ENCODE measurements around the gene OR13C2. TPM values are rescaled to one million over a fixed set of nuclear protein-coding genes. Genes with fewer than 3 reads are reported as not detected.

The OR13C2 gene
- total and polyA plus RNA-seq, 2 donors from 2014 or later: not detected

DNA sequence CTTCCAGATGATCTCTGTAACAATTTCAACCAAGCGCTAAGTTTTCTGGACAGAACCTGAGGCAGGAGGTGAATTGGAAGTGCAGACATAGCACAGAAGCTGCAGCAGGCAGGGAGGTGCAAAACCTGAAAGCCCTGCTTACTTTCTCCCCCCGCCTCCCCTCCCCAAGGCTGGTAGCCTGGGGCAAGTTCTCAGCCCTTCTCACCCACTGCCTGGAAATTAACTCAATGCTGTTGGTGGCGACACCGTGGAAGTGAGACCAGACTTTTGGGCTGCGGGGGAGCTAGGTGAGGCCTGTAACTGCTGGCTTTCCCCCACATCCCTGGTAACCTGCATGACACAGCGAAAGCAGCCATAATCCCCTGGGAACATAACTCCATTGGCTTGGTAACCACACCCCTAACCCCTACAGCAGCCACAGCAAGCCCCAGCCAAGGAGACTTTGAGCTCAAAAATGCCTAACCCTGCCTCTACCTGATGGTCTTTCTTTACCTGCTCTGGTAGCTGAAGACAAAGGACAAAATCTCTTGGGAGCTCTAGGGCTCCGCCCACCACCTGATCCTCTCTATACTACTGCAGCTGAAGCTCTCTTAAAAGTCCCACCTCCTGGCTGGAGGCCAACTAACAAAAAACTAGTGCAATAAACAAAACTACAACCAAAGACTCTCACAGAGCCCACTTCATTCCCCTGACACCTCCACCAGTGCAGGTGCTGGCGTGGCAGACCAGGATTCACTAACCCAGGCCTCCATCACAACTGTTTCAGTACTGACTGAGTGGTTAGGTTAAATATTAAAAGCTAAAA lies 48.4 kb downstream of the OR13C2 start:
- H3K27me3 ChIP-seq (ENCODE audit: control insufficient read depth, insufficient read depth, low read length): no peaks in the 10 kb centered on the region
- H3K4me1 ChIP-seq (ENCODE audit: control insufficient read depth in 2 of 3, insufficient read depth in 2 of 3, low read depth in 1 of 3, low read length in 3 of 3): no peaks in the 10 kb centered on the region
- TF ChIP-seq, protein P1, sequence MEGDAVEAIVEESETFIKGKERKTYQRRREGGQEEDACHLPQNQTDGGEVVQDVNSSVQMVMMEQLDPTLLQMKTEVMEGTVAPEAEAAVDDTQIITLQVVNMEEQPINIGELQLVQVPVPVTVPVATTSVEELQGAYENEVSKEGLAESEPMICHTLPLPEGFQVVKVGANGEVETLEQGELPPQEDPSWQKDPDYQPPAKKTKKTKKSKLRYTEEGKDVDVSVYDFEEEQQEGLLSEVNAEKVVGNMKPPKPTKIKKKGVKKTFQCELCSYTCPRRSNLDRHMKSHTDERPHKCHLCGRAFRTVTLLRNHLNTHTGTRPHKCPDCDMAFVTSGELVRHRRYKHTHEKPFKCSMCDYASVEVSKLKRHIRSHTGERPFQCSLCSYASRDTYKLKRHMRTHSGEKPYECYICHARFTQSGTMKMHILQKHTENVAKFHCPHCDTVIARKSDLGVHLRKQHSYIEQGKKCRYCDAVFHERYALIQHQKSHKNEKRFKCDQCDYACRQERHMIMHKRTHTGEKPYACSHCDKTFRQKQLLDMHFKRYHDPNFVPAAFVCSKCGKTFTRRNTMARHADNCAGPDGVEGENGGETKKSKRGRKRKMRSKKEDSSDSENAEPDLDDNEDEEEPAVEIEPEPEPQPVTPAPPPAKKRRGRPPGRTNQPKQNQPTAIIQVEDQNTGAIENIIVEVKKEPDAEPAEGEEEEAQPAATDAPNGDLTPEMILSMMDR (IDR thresholded peaks at IDR 0.05; ENCODE audit: borderline replicate concordance, extremely low read depth, insufficient read depth): no peak
- peaks cover 0 to 3% (median 0%) of the 10 kb centered on the region in 3 donors for H3K9me3 ChIP-seq (ENCODE audit: control insufficient read depth in 2 of 3, insufficient read depth in 1 of 3, low read length in 3 of 3)
- H3K9ac ChIP-seq (ENCODE audit: low read length in 3 of 3): no peak overlapping the region
- intact Hi-C loops (cut with DNase I): no loop called here
- no peak for DNase-seq
- H3K36me3 ChIP-seq (ENCODE audit: control insufficient read depth in 2 of 3, insufficient read depth in 3 of 3, low read length in 3 of 3): no peaks in the 10 kb centered on the region
- FAIRE-seq: no peak
- H3K4me3 ChIP-seq (ENCODE audit: low read length in 3 of 3): no peak overlapping the region
- H3K27ac ChIP-seq (ENCODE audit: low read depth in 2 of 2, low read length in 2 of 2): no peak overlapping the region

DNA sequence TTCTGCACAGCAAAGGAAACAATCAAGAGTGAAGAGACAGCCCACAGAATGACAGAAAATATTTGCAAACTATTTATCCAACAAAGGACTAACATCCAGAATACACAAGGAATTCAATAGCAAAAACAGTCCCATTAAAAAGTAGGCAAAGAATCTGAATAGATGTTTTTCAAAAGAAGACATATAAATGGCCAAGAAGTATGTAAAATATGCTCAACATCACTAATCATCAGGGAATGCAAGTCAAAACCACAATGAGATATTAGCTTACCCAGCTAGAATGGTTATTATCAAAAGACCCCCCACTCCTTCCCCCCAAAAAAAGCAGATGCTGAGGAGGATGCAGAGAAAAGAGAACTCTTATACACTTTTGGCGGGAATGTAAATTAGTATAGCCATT lies 49.9 kb downstream of the OR13C2 start:
- FAIRE-seq: no peak
- DNase-seq: no peak
- no peak overlapping the region for H3K27ac ChIP-seq (ENCODE audit: low read depth in 2 of 2, low read length in 2 of 2)
- intact Hi-C loops (cut with DNase I): no loop called here
- H3K9ac ChIP-seq (ENCODE audit: low read length in 3 of 3): no peak overlapping the region
- no peaks in the 10 kb centered on the region for H3K27me3 ChIP-seq (ENCODE audit: control insufficient read depth, insufficient read depth, low read length)
- no peaks in the 10 kb centered on the region for H3K4me1 ChIP-seq (ENCODE audit: control insufficient read depth in 2 of 3, insufficient read depth in 2 of 3, low read depth in 1 of 3, low read length in 3 of 3)
- no peak overlapping the region for H3K4me3 ChIP-seq (ENCODE audit: low read length in 3 of 3)
- TF ChIP-seq, protein P1 (IDR thresholded peaks at IDR 0.05; ENCODE audit: borderline replicate concordance, extremely low read depth, insufficient read depth): no peak
- H3K9me3 ChIP-seq (ENCODE audit: control insufficient read depth in 2 of 3, insufficient read depth in 1 of 3, low read length in 3 of 3): peaks cover 0 to 3% (median 0%) of the 10 kb centered on the region in 3 donors
- H3K36me3 ChIP-seq (ENCODE audit: control insufficient read depth in 2 of 3, insufficient read depth in 3 of 3, low read length in 3 of 3): no peaks in the 10 kb centered on the region

Other genes with a start within 250 kb of the OR13C2 start
- gene OR13F1, start 101.4 kb downstream of the OR13C2 start, total RNA-seq: not detected
- gene OR13F1, start 101.4 kb downstream of the OR13C2 start, polyA plus RNA-seq (ENCODE audit: insufficient read depth, low read depth, low replicate concordance): not detected
- gene OR13C4, start 78.4 kb downstream of the OR13C2 start, total RNA-seq: not detected
- gene OR13C4, start 78.4 kb downstream of the OR13C2 start, polyA plus RNA-seq (ENCODE audit: insufficient read depth, low read depth, low replicate concordance): not detected
- gene OR13C3, start 68.8 kb downstream of the OR13C2 start, total RNA-seq: not detected
- not detected for gene OR13C3, start 68.8 kb downstream of the OR13C2 start, polyA plus RNA-seq (ENCODE audit: insufficient read depth, low read depth, low replicate concordance)
- not detected for gene OR13C8, start 36.5 kb downstream of the OR13C2 start, total RNA-seq
- gene OR13C8, start 36.5 kb downstream of the OR13C2 start, polyA plus RNA-seq (ENCODE audit: insufficient read depth, low read depth, low replicate concordance): not detected
- not detected for gene OR13C5, start 6.2 kb downstream of the OR13C2 start, total RNA-seq
- not detected for gene OR13C5, start 6.2 kb downstream of the OR13C2 start, polyA plus RNA-seq (ENCODE audit: insufficient read depth, low read depth, low replicate concordance)
- gene OR13C9, start 12.6 kb upstream of the OR13C2 start, total RNA-seq: not detected
- gene OR13C9, start 12.6 kb upstream of the OR13C2 start, polyA plus RNA-seq (ENCODE audit: insufficient read depth, low read depth, low replicate concordance): not detected
- gene OR13D1, start 88.9 kb upstream of the OR13C2 start, total RNA-seq: not detected
- not detected for gene OR13D1, start 88.9 kb upstream of the OR13C2 start, polyA plus RNA-seq (ENCODE audit: insufficient read depth, low read depth, low replicate concordance)
- 27.9 TPM for gene NIPSNAP3A, start 142.1 kb upstream of the OR13C2 start, total RNA-seq
- gene NIPSNAP3A, start 142.1 kb upstream of the OR13C2 start, polyA plus RNA-seq (ENCODE audit: insufficient read depth, low read depth, low replicate concordance): 31.2 TPM
- 5.5 TPM for gene NIPSNAP3B, start 158.5 kb upstream of the OR13C2 start, total RNA-seq
- gene NIPSNAP3B, start 158.5 kb upstream of the OR13C2 start, polyA plus RNA-seq (ENCODE audit: insufficient read depth, low read depth, low replicate concordance): 4.3 TPM